GM12875 (cell line): ENCODE measurements around the gene NCKAP1.

ENCODE experiments used
- H3K4me3 ChIP-seq: one replicate; pipeline ENCODE4 v1.5.1; 2011; ENCODE audit warnings: low read depth, low read length, control low read depth
- CTCF ChIP-seq: IDR thresholded peaks from 2 replicates; pipeline ENCODE4 v1.5.1; 2011; ENCODE audit warnings: low read depth, mild to moderate bottlenecking, control low read depth, inconsistent platforms, low read length, moderate library complexity, borderline replicate concordance; ENCODE audit not compliant: insufficient read depth

NCKAP1 gene

GRCh38 chr2:182907081-182907830, 131.0 kb downstream of the NCKAP1 start:
- no peak for TF ChIP-seq CTCF
- H3K4me3 ChIP-seq = no peak overlapping the region

GRCh38 chr2:182906454-182906853, 131.8 kb downstream of the NCKAP1 start:
- H3K4me3 ChIP-seq = no peak overlapping the region
- TF ChIP-seq CTCF = no peak

GRCh38 chr2:182904844-182905243, 133.4 kb downstream of the NCKAP1 start:
- no peak overlapping the region for H3K4me3 ChIP-seq
- no peak for TF ChIP-seq CTCF

GRCh38 chr2:182903566-182903965, 134.7 kb downstream of the NCKAP1 start:
- TF ChIP-seq CTCF = no peak
- H3K4me3 ChIP-seq = no peak overlapping the region

- H3K4me3 ChIP-seq = no peak overlapping the region
- TF ChIP-seq CTCF = no peak
These were observed 136.5 kb downstream of the NCKAP1 start for GRCh38 chr2:182901748-182902147.

GRCh38 chr2:182898718-182899117, 139.5 kb downstream of the NCKAP1 start:
- no peak overlapping the region for H3K4me3 ChIP-seq
- TF ChIP-seq CTCF = no peak

GRCh38 chr2:182897137-182897536, 141.1 kb downstream of the NCKAP1 start:
- no peak overlapping the region for H3K4me3 ChIP-seq
- TF ChIP-seq CTCF = no peak
